ENCODE measurements around the gene CTAGE6.
"Not testable (repeated sequence)": the region's sequence is repeated elsewhere in the genome, so short reads cannot be mapped to it uniquely, and the experiment has no call there.

CTAGE6 gene

DNA sequence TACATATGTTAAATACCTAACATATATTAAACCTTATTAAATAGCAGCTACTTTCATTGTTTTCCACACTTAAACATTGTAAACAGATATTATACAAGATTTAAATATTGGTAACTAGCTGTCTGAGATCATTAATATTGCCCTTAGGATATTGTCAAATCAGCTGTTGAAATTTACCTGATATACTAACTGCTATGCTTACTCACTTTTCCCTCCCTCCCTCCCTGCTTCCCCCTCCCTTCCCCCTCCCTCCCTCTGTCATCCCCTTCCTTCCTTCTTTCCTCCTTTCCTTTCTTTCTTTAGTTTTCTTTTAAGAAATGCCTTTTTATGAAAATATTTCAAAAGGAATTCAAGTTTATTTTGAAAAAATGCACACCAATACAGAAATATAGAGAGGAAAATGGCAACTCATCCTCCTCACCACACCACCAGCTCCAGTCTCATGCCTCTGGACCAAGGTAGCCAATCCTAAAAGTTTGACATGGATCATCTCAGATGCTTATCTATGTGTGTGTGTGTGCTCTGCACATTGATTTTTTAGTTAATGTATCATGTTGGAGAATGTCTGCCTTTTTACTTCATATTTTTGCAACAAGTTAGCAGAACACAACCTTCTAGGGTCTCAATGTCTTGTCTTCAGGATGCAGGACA is 41.8 kb downstream of the CTAGE6 start:
- not testable (repeated sequence) for DNase-seq (ENCODE audit: low read depth)

DNA sequence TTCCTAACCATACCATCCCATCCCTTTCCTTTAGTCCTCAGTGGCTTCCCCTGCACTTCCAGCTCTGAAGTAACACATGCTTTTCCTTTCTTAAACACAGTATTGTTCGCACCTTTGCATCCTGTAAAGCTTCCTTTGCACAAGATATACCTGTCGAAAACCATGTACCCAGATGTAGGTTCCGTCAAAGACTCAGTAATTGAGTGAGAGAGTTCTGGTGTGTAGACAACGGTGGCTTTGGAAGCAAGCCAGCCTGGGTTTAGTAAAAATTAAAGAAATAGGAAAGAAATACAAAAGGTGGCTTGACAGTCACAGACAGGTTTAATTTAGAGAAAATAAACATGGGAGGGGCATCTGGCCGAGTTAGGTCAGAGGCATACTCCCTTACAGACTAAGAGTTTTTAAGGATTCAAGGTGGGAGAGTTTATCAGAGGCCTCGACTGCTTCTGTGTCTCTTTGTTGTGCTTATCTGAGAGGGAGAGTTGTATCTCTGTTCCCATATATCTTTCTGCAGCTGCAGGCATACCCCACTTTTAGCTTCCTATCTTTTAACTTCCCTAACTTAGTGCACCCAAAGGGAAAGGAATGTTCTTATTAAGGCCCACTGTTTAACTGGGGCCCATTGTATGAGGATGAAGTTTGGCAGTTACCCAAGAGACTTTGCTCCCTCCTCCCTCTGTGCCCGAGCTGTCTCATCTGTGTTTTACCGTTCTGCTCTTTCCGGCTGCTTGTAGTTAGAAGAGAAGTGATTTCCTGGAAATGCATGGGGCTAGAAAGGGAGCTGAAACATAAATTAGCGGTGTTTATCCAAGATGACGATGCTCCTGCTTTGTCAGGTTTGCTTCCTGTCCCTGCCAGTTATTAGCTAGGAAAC is 42.7 kb downstream of the CTAGE6 start:
- not testable (repeated sequence) for DNase-seq (ENCODE audit: low read depth)

GRCh38 chr7:143712381-143712780 is 45.1 kb downstream of the CTAGE6 start:
- DNase-seq (ENCODE audit: low read depth), result not testable (repeated sequence)

DNA sequence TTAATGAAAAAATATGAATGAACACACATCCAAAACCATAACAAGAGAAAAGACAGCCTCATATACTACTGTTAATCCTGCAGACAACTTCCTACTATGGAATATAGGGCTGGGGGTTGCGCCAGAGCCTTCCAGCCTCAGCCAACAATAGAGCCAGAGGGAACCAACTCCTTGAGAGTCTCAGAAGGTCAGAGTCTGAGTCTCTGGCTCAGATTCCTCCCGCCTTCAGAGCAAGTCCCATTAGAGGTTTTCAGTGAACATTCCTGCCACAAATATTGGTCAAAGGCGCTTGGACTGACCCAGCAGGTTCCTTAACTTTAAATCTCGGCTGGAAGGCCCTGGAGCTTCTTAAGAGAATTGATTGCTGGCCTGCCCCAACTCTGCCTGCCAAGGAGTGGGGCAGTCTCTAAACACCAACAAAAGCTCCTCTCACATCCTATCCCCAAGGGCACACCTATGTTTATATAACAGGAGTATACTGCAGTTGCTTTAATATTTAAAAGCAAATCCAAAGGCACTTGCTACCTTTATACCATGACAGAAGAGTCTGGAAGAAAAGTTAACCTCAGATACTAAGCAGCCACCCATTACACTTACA is 45.7 kb downstream of the CTAGE6 start:
- not testable (repeated sequence) for DNase-seq (ENCODE audit: low read depth)

- DNase-seq (ENCODE audit: low read depth), result not testable (repeated sequence)
These were observed 47.6 kb downstream of the CTAGE6 start for GRCh38 chr7:143709895-143710294.
